Stimulated activated CD8-positive, alpha-beta memory T cell treated with anti-CD3 and anti-CD28 coated beads, Interleukin-12 subunit alpha, Interleukin-12 subunit beta, amount 100 ng/mL, for 24 hours (primary cell): Measurements from ENCODE around the gene PRICKLE3.
"Not testable (repeated sequence)": the region's sequence is repeated elsewhere in the genome, so short reads cannot be mapped to it uniquely, and the experiment has no call there.

Experiments
- DNase-seq: peaks from one replicate; pipeline ENCODE4 v3.0.0-alpha.2; 2020; ENCODE audit errors: extremely low read depth

PRICKLE3 gene

GRCh38 chrX:49155900-49156837 is 30.0 kb downstream of the PRICKLE3 start:
- DNase-seq = peak; percentile 58

- DNase-seq = no peak
Measured at GRCh38 chrX:49155243-49155899, 30.8 kb downstream of the PRICKLE3 start.

- DNase-seq = no peak
Measured at GRCh38 chrX:49153467-49153866, 32.7 kb downstream of the PRICKLE3 start.

- not testable (repeated sequence) for DNase-seq
Measured at GRCh38 chrX:49149291-49149690, 36.9 kb downstream of the PRICKLE3 start.

- not testable (repeated sequence) for DNase-seq
Measured at GRCh38 chrX:49148390-49149100, 37.6 kb downstream of the PRICKLE3 start.

GRCh38 chrX:49147936-49148335 is 38.2 kb downstream of the PRICKLE3 start:
- DNase-seq = no peak

- DNase-seq = no peak
Measured at GRCh38 chrX:49147282-49147681, 38.9 kb downstream of the PRICKLE3 start.

- DNase-seq = not testable (repeated sequence)
Measured at GRCh38 chrX:49143154-49143553, 43.0 kb downstream of the PRICKLE3 start.

GRCh38 chrX:49142264-49142663 is 43.9 kb downstream of the PRICKLE3 start:
- DNase-seq = not testable (repeated sequence)

GRCh38 chrX:49139713-49140112 is 46.5 kb downstream of the PRICKLE3 start:
- DNase-seq = no peak

- DNase-seq = no peak
Measured at GRCh38 chrX:49137492-49137891, 48.7 kb downstream of the PRICKLE3 start.

GRCh38 chrX:49133759-49134158 is 52.4 kb downstream of the PRICKLE3 start:
- no peak for DNase-seq

GRCh38 chrX:49132275-49132674 is 53.9 kb downstream of the PRICKLE3 start:
- not testable (repeated sequence) for DNase-seq

GRCh38 chrX:49129427-49129826 is 56.7 kb downstream of the PRICKLE3 start:
- DNase-seq = no peak

GRCh38 chrX:49127742-49128258 is 58.4 kb downstream of the PRICKLE3 start:
- not testable (repeated sequence) for DNase-seq
